Measurements from ENCODE around the gene C12orf57.

GRCh38 chr12:6915789-6916285 lies 28.0 kb upstream of the C12orf57 start:
- TF ChIP-seq CTCF (IDR thresholded peaks at IDR 0.05; ENCODE audit: poor library complexity, severe bottlenecking) (no peak), TAF1 (IDR thresholded peaks at IDR 0.05; ENCODE audit: low read depth) (no peak), REST (IDR thresholded peaks at IDR 0.05; ENCODE audit: borderline replicate concordance) (no peak)
